Transverse colon (tissue), 4 donors: Measurements from ENCODE around the gene LGALS12. TPM values are rescaled to one million over a fixed set of nuclear protein-coding genes. Genes with fewer than 3 reads are reported as not detected.

Source experiments
- DNase-seq: peaks from one replicate; pipeline ENCODE4 v3.0.0-alpha.2; 2019
- H3K27ac ChIP-seq, 4 donors: fragments of 200-600 bp; sonication (generic); 2 replicates each; pipeline ENCODE4 v1.5.1; 2016 to 2018; ENCODE audit warnings: inconsistent platforms in 4 of 4
- H3K27me3 ChIP-seq: fragments of 200-600 bp; sonication (generic); 2 replicates; pipeline ENCODE4 v1.5.1; 2017; ENCODE audit warnings: inconsistent platforms
- H3K36me3 ChIP-seq, 4 donors: fragments of 200-600 bp; sonication (generic); 2 replicates each; pipeline ENCODE4 v1.5.1; 2017 to 2019; ENCODE audit warnings: inconsistent platforms in 4 of 4
- H3K4me1 ChIP-seq, 4 donors: fragments of 200-600 bp; sonication (generic); 2 replicates each; pipeline ENCODE4 v1.5.1; 2017 to 2020; ENCODE audit warnings: inconsistent platforms in 4 of 4
- H3K4me3 ChIP-seq, 4 donors: fragments of 200-600 bp; sonication (generic); 1 replicate in 1 of 4; 2 replicates in 3 of 4; pipeline versions ENCODE4 v1.5.1 to v1.6.1; 2017 to 2019; ENCODE audit warnings: inconsistent platforms in 4 of 4
- H3K9me3 ChIP-seq, 2 donors: fragments of 200-600 bp; sonication (generic); 2 replicates each; pipeline ENCODE4 v1.5.1; 2017 to 2019; ENCODE audit warnings: inconsistent platforms in 2 of 2
- CTCF ChIP-seq, 5 experiments: fragments of 200-600 bp in 3 of 5; fragments of 450-650 bp in 2 of 5; sonication (generic) in 3 of 5; IDR thresholded peaks; 1 replicate in 2 of 5; 2 replicates in 3 of 5; pipeline ENCODE4 v1.5.1; 2016 to 2017; ENCODE audit warnings: antibody characterized with exemption in 5 of 5, inconsistent platforms in 3 of 5, mild to moderate bottlenecking in 2 of 5, moderate library complexity in 1 of 5
- EP300 ChIP-seq: sonication (generic); formaldehyde crosslinking; IDR thresholded peaks from one replicate; pipeline ENCODE4 v1.6.1; 2017; ENCODE audit warnings: antibody characterized with exemption, low read depth
- POLR2A ChIP-seq: fragments of 450-650 bp; IDR thresholded peaks from one replicate; pipeline ENCODE4 v1.6.1; 2016; ENCODE audit warnings: antibody characterized with exemption, mild to moderate bottlenecking, moderate library complexity
- POLR2AphosphoS5 ChIP-seq, 3 donors: sonication (generic); formaldehyde crosslinking; IDR thresholded peaks; one replicate each; pipeline ENCODE4 v1.6.1; 2016; ENCODE audit warnings: antibody characterized with exemption in 3 of 3
- WGBS, 2 donors: methylation state at CpG; one replicate each; pipeline ENCODE4 v1.1.5; 2018; ENCODE audit warnings: low coverage in 1 of 2; 5-methylcytosine and 5-hydroxymethylcytosine counted together
- in situ Hi-C, 4 donors: fragments of 200-750 bp; cut with MboI; loops; one replicate each; pipeline versions ENCODE4 v1.15.0 to v1.15.1; 2017; ENCODE audit warnings: low sequenced_read_pairs in 3 of 4, low pct_ligation_motif_present in 1 of 4, low pct_unique_long_range_greater_than_20kb in 1 of 4
- intact Hi-C: fragments of 100-400 bp; cut with DNase I; formaldehyde crosslinking; loops from one replicate; pipeline ENCODE4 v1.15.1; 2023; ENCODE audit warnings: low total_unique reads
- total RNA-seq, 4 donors: library from RNA; depleted of rRNA; stranded (reverse); fragments of >200 nt; gene quantifications; one replicate each; pipeline ENCODE4 v1.1.0, GENCODE V29; 2016

Gene LGALS12
- total RNA-seq, 4 donors from 2014 or later, result 0.64 TPM; not detected in 3

DNA sequence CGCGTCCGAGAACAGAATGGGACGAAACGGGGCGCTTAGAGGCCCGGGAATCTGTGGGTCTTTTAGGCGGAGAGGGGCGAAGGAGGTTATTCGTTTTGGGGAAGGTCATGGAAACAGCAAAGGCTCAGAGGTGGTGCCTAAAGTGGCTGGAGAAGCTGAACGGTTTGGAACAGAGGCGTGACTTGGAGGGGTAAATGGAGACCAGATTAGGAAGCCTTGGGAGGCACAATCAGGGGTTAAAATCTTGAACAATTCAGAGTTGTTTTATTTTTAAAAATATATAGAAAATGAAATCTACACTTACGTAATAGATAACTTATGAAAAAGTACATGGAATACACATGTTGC, 14.7 kb upstream of the LGALS12 start:
- in situ Hi-C loops, result loop anchor here in 1 of 4 donors (25.0 kb wide), 1 partner anchor 246 kb away; no protein-coding TSS in a partner anchor
- Histone ChIP-seq H3K4me1 (peaks cover 5 to 17% (median 10%) of the 10 kb centered on the region in 4 donors), H3K36me3 (no peaks in the 10 kb centered on the region), H3K27me3 (peaks cover 46% of the 10 kb centered on the region), H3K27ac (peak overlapping the region; percentile 60 to 82 (median 67)), H3K9me3 (peaks cover 0 to 1% of the 10 kb centered on the region in 2 donors), H3K4me3 (peak overlapping the region; percentile 25 to 55 (median 32))
- DNase-seq, result no peak
- WGBS, 2 donors, result 0 to 8% methylated on average over 7 to 13 of the region's 13 CpGs
- TF ChIP-seq EP300 (no peak), POLR2A (no peak), CTCF (IDR thresholded peaks at IDR 0.05) (no peak), POLR2AphosphoS5 (IDR thresholded peaks at IDR 0.05) (no peak)
- intact Hi-C loops, result no loop called here

DNA sequence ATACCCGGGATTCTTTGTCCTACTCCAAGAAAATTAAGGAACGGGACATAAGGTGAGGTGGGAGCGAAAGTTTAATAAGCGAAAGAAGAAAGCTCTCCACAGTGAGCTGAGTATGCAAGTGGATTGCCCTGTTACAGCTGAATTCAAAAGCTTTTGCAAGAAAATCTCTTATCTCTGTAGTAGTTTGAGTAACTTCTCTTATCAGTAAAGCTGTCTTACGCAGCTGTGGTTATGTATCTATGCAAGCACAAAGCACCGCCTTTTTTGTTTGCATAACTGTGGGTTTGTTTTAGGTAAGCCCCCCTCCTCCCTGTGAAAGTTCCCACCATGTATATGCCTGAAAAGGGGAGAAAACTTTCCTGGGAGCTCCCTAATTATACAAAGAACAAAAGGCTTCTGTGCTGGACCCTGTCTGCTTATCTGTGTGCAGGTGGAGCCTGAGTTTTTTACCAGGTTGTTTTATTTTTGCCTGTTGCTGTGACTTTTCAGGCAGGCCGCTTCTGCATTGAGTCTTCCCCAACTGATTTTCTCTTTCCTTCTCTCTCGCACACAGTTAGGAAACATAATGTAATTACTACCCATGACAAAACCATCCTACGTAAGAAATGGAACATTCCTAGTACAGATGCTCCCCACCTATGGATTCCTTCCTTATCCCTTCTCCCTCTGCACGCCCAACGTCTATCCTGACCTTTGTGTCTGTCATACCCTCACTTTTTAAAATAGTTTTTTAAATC, 14.1 kb upstream of the LGALS12 start:
- TF ChIP-seq POLR2AphosphoS5 (IDR thresholded peaks at IDR 0.05) (no peak), CTCF (IDR thresholded peaks at IDR 0.05) (no peak), EP300 (no peak), POLR2A (no peak)
- no peaks in the 10 kb centered on the region for H3K36me3 ChIP-seq
- peak overlapping the region; percentile 60 to 82 (median 67) for H3K27ac ChIP-seq
- DNase-seq, result no peak
- in situ Hi-C loops, result loop anchor here in 1 of 4 donors (25.0 kb wide), 1 partner anchor 245 kb away; no protein-coding TSS in a partner anchor
- intact Hi-C loops, result no loop called here
- peaks cover 46% of the 10 kb centered on the region for H3K27me3 ChIP-seq
- H3K4me3 ChIP-seq, result peak overlapping the region in 2 of 4 donors; percentile 36 to 55
- 32 to 34% methylated on average over 10 to 11 of the region's 11 CpGs for WGBS, 2 donors
- H3K4me1 ChIP-seq, result peaks cover 5 to 17% (median 10%) of the 10 kb centered on the region in 4 donors
- no peaks in the 10 kb centered on the region for H3K9me3 ChIP-seq

GRCh38 chr11:63492441-63492840, 13.4 kb upstream of the LGALS12 start:
- no peaks in the 10 kb centered on the region for H3K9me3 ChIP-seq
- 92 to 100% methylated on average over 1 of the region's 1 CpG for WGBS, 2 donors
- no peak overlapping the region for H3K27ac ChIP-seq
- peaks cover 46% of the 10 kb centered on the region for H3K27me3 ChIP-seq
- DNase-seq, result no peak
- peaks cover 5 to 17% (median 10%) of the 10 kb centered on the region in 4 donors for H3K4me1 ChIP-seq
- intact Hi-C loops (no loop called here), in situ Hi-C loops (loop anchor here in 1 of 4 donors (25.0 kb wide), 1 partner anchor 245 kb away; no protein-coding TSS in a partner anchor)
- no peaks in the 10 kb centered on the region for H3K36me3 ChIP-seq
- no peak overlapping the region for H3K4me3 ChIP-seq
- no peak for TF ChIP-seq POLR2A
- TF ChIP-seq EP300, result no peak
- TF ChIP-seq CTCF (IDR thresholded peaks at IDR 0.05), result no peak
- no peak for TF ChIP-seq POLR2AphosphoS5 (IDR thresholded peaks at IDR 0.05)

- peaks cover 42% of the 10 kb centered on the region for H3K27me3 ChIP-seq
- TF ChIP-seq POLR2AphosphoS5 (IDR thresholded peaks at IDR 0.05), result no peak
- TF ChIP-seq POLR2A, result no peak
- no peak for TF ChIP-seq CTCF (IDR thresholded peaks at IDR 0.05)
- TF ChIP-seq EP300, result no peak
- H3K9me3 ChIP-seq, result no peaks in the 10 kb centered on the region
- DNase-seq, result no peak
- H3K4me3 ChIP-seq, result no peak overlapping the region
- H3K4me1 ChIP-seq, result peaks cover 5 to 17% (median 10%) of the 10 kb centered on the region in 4 donors
- in situ Hi-C loops, result loop anchor here in 1 of 4 donors (25.0 kb wide), 1 partner anchor 244 kb away; no protein-coding TSS in a partner anchor
- no peaks in the 10 kb centered on the region for H3K36me3 ChIP-seq
- WGBS, 2 donors, result 88 to 92% methylated on average over 1 of the region's 1 CpG
- no peak overlapping the region for H3K27ac ChIP-seq
- intact Hi-C loops, result no loop called here
These were observed 12.8 kb upstream of the LGALS12 start for GRCh38 chr11:63493127-63493526.
